Neural progenitor cell (in vitro differentiated cells): ENCODE results near the gene TBC1D3I. TPM values are rescaled to one million over a fixed set of nuclear protein-coding genes. Genes with fewer than 3 reads are reported as not detected.

Experiments
- DNase-seq: peaks from one replicate; pipeline ENCODE4 v3.0.0-alpha.2; 2016; ENCODE audit warnings: low spot score
- H2AFZ ChIP-seq: fragments of 200-600 bp; sonication (generic); replicated peaks from 2 replicates; pipeline ENCODE4 v1.6.1; 2016; ENCODE audit warnings: antibody characterized with exemption
- H3F3A ChIP-seq: fragments of 200-600 bp; sonication (generic); 2 replicates; pipeline ENCODE4 v1.6.1; 2016; ENCODE audit warnings: antibody characterized with exemption, low read depth
- H3K27ac ChIP-seq: fragments of 200-600 bp; sonication (generic); 2 replicates; pipeline ENCODE4 v1.5.1; 2016; ENCODE audit warnings: mild to moderate bottlenecking
- H3K27me3 ChIP-seq: fragments of 200-600 bp; sonication (generic); 2 replicates; pipeline ENCODE4 v1.6.1; 2016; ENCODE audit warnings: mild to moderate bottlenecking, moderate library complexity
- H3K36me3 ChIP-seq: fragments of 200-600 bp; sonication (generic); 2 replicates; pipeline ENCODE4 v1.5.1; 2016
- H3K4me1 ChIP-seq: fragments of 200-600 bp; sonication (generic); 2 replicates; pipeline ENCODE4 v1.6.1; 2016; ENCODE audit warnings: mixed run types
- H3K4me2 ChIP-seq: fragments of 200-600 bp; sonication (generic); 2 replicates; pipeline ENCODE4 v1.6.1; 2016
- H3K4me3 ChIP-seq: fragments of 200-600 bp; sonication (generic); 2 replicates; pipeline ENCODE4 v1.5.1; 2016
- H3K79me2 ChIP-seq: fragments of 200-600 bp; sonication (generic); 2 replicates; pipeline ENCODE4 v1.6.1; 2016; ENCODE audit warnings: low read depth
- H3K9ac ChIP-seq: fragments of 200-600 bp; sonication (generic); 2 replicates; pipeline ENCODE4 v1.6.1; 2016
- H3K9me3 ChIP-seq: fragments of 200-600 bp; sonication (generic); 2 replicates; pipeline ENCODE4 v1.5.1; 2016; ENCODE audit warnings: low read depth
- H4K20me1 ChIP-seq: fragments of 200-600 bp; sonication (generic); 2 replicates; pipeline ENCODE4 v1.6.1; 2016; ENCODE audit warnings: low read depth
- H3K27ac Mint-ChIP-seq: 3 replicates; pipeline ENCODE4 v1.8.0; 2021; ENCODE audit warnings: mixed read lengths
- H3K27me3 Mint-ChIP-seq: 2 replicates; pipeline ENCODE4 v1.8.0; 2022; ENCODE audit warnings: low read depth, mild to moderate bottlenecking, inconsistent platforms, moderate library complexity, mixed read lengths; ENCODE audit not compliant: insufficient read depth
- H3K36me3 Mint-ChIP-seq: 3 replicates; pipeline ENCODE4 v1.8.0; 2021; ENCODE audit warnings: mixed read lengths
- H3K4me1 Mint-ChIP-seq: 3 replicates; pipeline ENCODE4 v1.8.0; 2021; ENCODE audit warnings: mixed read lengths
- H3K4me3 Mint-ChIP-seq: 3 replicates; pipeline ENCODE4 v1.8.0; 2021; ENCODE audit warnings: mild to moderate bottlenecking, moderate library complexity, mixed read lengths
- H3K9me3 Mint-ChIP-seq: 3 replicates; pipeline ENCODE4 v1.8.0; 2020; ENCODE audit warnings: mixed read lengths
- EZH2 ChIP-seq: fragments of 200-600 bp; sonication (generic); IDR thresholded peaks from 2 replicates; pipeline ENCODE4 v1.6.1; 2017; ENCODE audit warnings: antibody characterized with exemption, mild to moderate bottlenecking, moderate library complexity
- EZH2phosphoT487 ChIP-seq: fragments of 200-600 bp; sonication (generic); IDR thresholded peaks from 2 replicates; pipeline ENCODE4 v1.6.1; 2017; ENCODE audit warnings: antibody characterized with exemption
- small RNA-seq: library from RNA; depleted of rRNA; stranded (forward); fragments of <200 nt; gene quantifications from one replicate; pipeline ENCODE3, GENCODE V24; 2015
- total RNA-seq: library from RNA; depleted of rRNA; stranded (reverse); fragments of >200 nt; gene quantifications from 2 replicates; pipeline ENCODE4 v1.2.3, GENCODE V29; 2015; ENCODE audit warnings: low replicate concordance
- TF ChIP-seq, protein P1 (sequence below): fragments of 200-600 bp; sonication (generic); IDR thresholded peaks from 2 replicates; pipeline ENCODE4 v1.5.1; 2017; ENCODE audit warnings: antibody characterized with exemption, mild to moderate bottlenecking

The TBC1D3I gene
- total RNA-seq, 1 donor from 2014 or later, result not detected

DNA sequence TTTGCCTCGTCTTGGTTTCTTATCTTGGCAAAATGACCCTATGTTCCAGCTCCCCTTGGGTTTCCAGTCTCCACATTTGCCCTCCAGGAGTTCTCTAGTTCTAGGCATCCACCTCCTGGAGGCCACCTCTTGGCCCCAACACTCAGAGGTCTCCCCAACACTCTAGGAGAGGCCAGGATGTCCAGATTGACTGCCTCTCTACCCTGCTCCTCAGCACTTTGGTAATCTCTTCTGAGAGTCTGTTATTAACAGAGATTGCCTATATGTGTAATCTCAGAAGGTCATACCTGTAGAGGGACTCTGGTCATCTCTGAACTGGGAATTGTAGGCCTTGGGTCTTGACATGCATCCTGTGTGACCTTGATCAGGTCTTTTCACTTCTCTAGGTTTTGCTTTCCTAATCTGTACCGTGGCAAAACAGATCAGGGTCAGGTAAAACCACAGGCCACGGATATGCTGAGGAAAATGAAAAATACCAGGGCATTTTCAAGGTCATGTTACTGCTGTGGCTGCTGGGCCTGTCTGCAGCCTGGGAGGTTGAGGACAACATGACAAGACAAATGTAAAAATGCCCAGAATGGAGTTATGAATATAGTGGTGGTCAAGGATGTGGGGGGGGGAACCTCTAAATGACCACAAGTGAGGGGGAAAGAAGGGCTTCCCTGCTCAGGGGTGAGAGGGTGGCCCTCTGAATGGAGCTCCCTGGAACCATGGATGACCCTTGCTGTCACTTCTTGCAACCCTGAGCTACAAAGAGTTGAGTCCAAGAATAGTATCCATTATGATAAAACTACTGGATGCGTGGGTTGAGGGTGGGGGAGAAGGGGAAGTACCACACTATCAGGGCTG, 58.5 kb downstream of the TBC1D3I start:
- no peaks in the 10 kb centered on the region for H3K36me3 ChIP-seq
- H3K4me1 ChIP-seq, result peaks cover 6% of the 10 kb centered on the region
- Mint-ChIP-seq H3K9me3 (no peaks in the 10 kb centered on the region), H3K4me3 (no peak overlapping the region), H3K27me3 (peaks cover 3% of the 10 kb centered on the region), H3K27ac (no peak overlapping the region), H3K36me3 (no peaks in the 10 kb centered on the region), H3K4me1 (peaks cover 4% of the 10 kb centered on the region)
- H4K20me1 ChIP-seq, result no peaks in the 10 kb centered on the region
- no peak overlapping the region for H3K9ac ChIP-seq
- no peaks in the 10 kb centered on the region for H3K9me3 ChIP-seq
- H3K27ac ChIP-seq, result no peak overlapping the region
- H2AFZ ChIP-seq, result no peak overlapping the region
- no peaks in the 10 kb centered on the region for H3K27me3 ChIP-seq
- H3F3A ChIP-seq, result no peaks in the 10 kb centered on the region
- DNase-seq, result no peak
- no peak overlapping the region for H3K4me3 ChIP-seq
- no peaks in the 10 kb centered on the region for H3K79me2 ChIP-seq
- TF ChIP-seq EZH2 (no peak), EZH2phosphoT487 (no peak)
- TF ChIP-seq, protein P1, sequence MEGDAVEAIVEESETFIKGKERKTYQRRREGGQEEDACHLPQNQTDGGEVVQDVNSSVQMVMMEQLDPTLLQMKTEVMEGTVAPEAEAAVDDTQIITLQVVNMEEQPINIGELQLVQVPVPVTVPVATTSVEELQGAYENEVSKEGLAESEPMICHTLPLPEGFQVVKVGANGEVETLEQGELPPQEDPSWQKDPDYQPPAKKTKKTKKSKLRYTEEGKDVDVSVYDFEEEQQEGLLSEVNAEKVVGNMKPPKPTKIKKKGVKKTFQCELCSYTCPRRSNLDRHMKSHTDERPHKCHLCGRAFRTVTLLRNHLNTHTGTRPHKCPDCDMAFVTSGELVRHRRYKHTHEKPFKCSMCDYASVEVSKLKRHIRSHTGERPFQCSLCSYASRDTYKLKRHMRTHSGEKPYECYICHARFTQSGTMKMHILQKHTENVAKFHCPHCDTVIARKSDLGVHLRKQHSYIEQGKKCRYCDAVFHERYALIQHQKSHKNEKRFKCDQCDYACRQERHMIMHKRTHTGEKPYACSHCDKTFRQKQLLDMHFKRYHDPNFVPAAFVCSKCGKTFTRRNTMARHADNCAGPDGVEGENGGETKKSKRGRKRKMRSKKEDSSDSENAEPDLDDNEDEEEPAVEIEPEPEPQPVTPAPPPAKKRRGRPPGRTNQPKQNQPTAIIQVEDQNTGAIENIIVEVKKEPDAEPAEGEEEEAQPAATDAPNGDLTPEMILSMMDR, result no peak
- H3K4me2 ChIP-seq, result no peak overlapping the region

DNA sequence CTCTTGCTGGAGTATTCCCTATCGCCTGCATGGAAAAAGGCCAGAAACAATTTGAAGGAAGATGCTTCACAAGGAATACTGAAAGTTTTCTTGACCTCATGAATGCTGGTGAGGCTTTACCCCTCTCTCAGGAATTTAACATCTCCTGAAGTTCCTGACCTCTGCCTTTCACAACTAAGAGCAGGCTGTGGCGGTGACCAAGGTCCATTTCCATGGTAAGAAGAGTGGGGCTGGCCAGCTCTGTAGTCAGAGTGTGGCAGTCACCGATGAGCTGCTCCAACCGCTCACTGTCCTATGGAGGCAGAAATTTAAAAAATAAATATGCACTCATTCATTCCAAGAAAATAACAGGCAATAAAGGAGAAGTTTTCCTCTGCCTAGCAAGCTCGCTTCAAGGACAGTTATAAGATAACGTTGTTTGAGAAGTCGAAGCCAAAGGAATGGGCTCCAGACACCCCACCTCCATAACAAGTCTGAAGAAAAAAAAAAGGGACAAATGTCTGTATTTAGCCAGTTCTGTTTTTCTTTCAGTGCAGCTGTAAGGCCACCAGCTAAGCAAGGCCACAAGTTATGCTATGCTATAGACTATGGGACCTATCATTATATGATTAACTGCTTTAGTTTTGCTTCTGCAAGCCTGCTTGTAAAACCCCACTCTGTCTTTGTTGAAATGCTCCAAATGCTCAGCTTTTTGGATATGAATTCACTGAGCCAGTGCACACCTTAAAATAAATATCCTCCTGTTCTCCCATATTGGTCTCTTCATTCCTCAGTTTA, 59.5 kb downstream of the TBC1D3I start:
- Mint-ChIP-seq H3K27me3 (peaks cover 1% of the 10 kb centered on the region), H3K27ac (no peak overlapping the region), H3K9me3 (no peaks in the 10 kb centered on the region), H3K4me1 (peaks cover 4% of the 10 kb centered on the region), H3K4me3 (no peak overlapping the region), H3K36me3 (no peaks in the 10 kb centered on the region)
- Histone ChIP-seq H3K79me2 (no peaks in the 10 kb centered on the region), H3K27ac (no peak overlapping the region), H3K27me3 (no peaks in the 10 kb centered on the region), H4K20me1 (no peaks in the 10 kb centered on the region), H3K4me2 (no peak overlapping the region), H3K9me3 (no peaks in the 10 kb centered on the region), H3F3A (no peaks in the 10 kb centered on the region), H3K36me3 (no peaks in the 10 kb centered on the region), H3K4me1 (peaks cover 6% of the 10 kb centered on the region), H2AFZ (no peak overlapping the region), H3K4me3 (no peak overlapping the region), H3K9ac (no peak overlapping the region)
- DNase-seq, result no peak
- no peak for TF ChIP-seq EZH2
- no peak for TF ChIP-seq EZH2phosphoT487
- TF ChIP-seq, protein P1, result no peak

Small RNA genes within 50 kb of the gene (small RNA-seq; reads per million reads assigned to genes)
- gene AC243829.3 (not detected), gene AC243829.6 (not detected), gene RF00019 (not detected)

Other genes with a start within 250 kb of the TBC1D3I start
- gene CCL23, start 246.6 kb downstream of the TBC1D3I start, total RNA-seq, result not detected in 2 replicates
- gene CCL18, start 200.3 kb downstream of the TBC1D3I start, total RNA-seq, result not detected in 2 replicates
- not detected in 2 replicates for gene CCL3, start 174.4 kb downstream of the TBC1D3I start, total RNA-seq
- gene CCL4, start 160.7 kb downstream of the TBC1D3I start, total RNA-seq, result not detected in 2 replicates
- gene TBC1D3B, start 87.9 kb downstream of the TBC1D3I start, total RNA-seq, result 3.3 TPM in 1 of 2 replicates, not detected in the other
- gene CCL3L1, start 67.8 kb downstream of the TBC1D3I start, total RNA-seq, result 1.2 and 2.9 TPM in 2 replicates
- not detected in 2 replicates for gene CCL4L2, start 53.5 kb downstream of the TBC1D3I start, total RNA-seq
- gene TBC1D3G, start 59.3 kb upstream of the TBC1D3I start, total RNA-seq, result not detected in 2 replicates
- gene TBC1D3H, start 123.9 kb upstream of the TBC1D3I start, total RNA-seq, result not detected in 2 replicates
- gene ZNHIT3, start 222.1 kb upstream of the TBC1D3I start, total RNA-seq, result 68.4 and 83.5 TPM in 2 replicates